ENCODE results near the gene GPR141.

Gene GPR141

DNA sequence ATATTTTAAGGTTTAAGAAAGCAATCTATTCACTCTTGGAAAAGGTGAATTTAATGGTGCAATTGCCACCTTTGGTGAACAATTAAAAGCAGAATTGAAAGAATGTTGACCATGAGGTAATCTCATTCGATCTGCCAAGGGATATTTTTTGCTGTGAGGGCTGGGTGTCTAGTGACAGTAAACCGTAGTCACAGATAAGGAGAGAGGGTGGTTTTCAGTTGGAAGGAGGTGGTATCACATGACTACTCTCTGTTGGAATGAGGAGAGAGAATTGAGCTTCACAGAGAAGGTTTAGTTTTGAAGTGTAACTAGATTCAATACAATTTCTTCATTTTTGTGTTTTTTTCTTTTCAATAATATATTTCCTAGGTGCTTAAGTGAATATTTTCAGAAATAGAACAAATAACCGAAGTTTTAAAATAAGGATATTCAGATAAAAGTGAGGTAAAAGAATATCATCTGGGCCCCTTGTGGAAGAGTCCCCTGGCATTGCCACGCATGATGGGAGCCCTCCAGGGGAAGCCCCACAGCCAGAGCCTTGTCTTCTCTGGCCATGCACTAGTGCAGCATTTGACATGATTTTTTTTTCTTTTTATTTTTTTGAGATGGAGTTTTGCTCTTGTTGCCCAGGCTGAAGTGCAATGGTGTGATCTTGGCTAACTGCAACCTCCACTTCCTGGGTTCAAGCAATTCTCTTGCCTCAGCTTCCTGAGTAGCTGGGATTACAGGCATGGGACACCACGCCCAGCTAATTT, 73.4 kb downstream of the GPR141 start:
- Histone ChIP-seq H4K20me1 (ENCODE audit: insufficient read depth, low read length) (no peaks in the 10 kb centered on the region), H3K4me2 (ENCODE audit: insufficient read depth, low read length) (no peak overlapping the region), H3K27me3 (ENCODE audit: insufficient read depth, low read length, poor library complexity) (peaks cover 9% of the 10 kb centered on the region), H3K36me3 (ENCODE audit: insufficient read depth, low read length) (no peaks in the 10 kb centered on the region), H3K79me2 (ENCODE audit: insufficient read depth, low read length) (no peaks in the 10 kb centered on the region), H3K4me1 (ENCODE audit: insufficient read depth, low read length) (no peaks in the 10 kb centered on the region), H3K27ac (ENCODE audit: low read length) (no peak overlapping the region), H3K9ac (ENCODE audit: low read depth, low read length) (no peak overlapping the region), H2AFZ (ENCODE audit: low read depth, low read length) (no peak overlapping the region), H3K9me3 (ENCODE audit: insufficient read depth, low read length, severe bottlenecking) (no peaks in the 10 kb centered on the region), H3K4me3 (ENCODE audit: low read depth in 1 of 2, low read length in 2 of 2) (no peak overlapping the region)
- ATAC-seq (ENCODE audit: insufficient read depth, low read depth) (no peak), DNase-seq (no peak)
- TF ChIP-seq CTCF (IDR thresholded peaks at IDR 0.05; ENCODE audit: borderline replicate concordance, extremely low read depth, low read length, poor library complexity, severe bottlenecking) (no peak), EZH2 (IDR thresholded peaks at IDR 0.05; ENCODE audit: borderline replicate concordance, low read depth, low read length, severe bottlenecking) (no peak)

GRCh38 chr7:37757563-37757962, 74.0 kb downstream of the GPR141 start:
- H3K4me3 ChIP-seq (ENCODE audit: low read depth in 1 of 2, low read length in 2 of 2) = no peak overlapping the region
- no peak overlapping the region for H3K9ac ChIP-seq (ENCODE audit: low read depth, low read length)
- TF ChIP-seq EZH2 (IDR thresholded peaks at IDR 0.05; ENCODE audit: borderline replicate concordance, low read depth, low read length, severe bottlenecking) (no peak), CTCF (IDR thresholded peaks at IDR 0.05; ENCODE audit: borderline replicate concordance, extremely low read depth, low read length, poor library complexity, severe bottlenecking) (no peak)
- no peak for ATAC-seq (ENCODE audit: insufficient read depth, low read depth)
- H3K9me3 ChIP-seq (ENCODE audit: insufficient read depth, low read length, severe bottlenecking) = no peaks in the 10 kb centered on the region
- no peaks in the 10 kb centered on the region for H4K20me1 ChIP-seq (ENCODE audit: insufficient read depth, low read length)
- H2AFZ ChIP-seq (ENCODE audit: low read depth, low read length) = no peak overlapping the region
- no peaks in the 10 kb centered on the region for H3K4me1 ChIP-seq (ENCODE audit: insufficient read depth, low read length)
- H3K27ac ChIP-seq (ENCODE audit: low read length) = no peak overlapping the region
- no peaks in the 10 kb centered on the region for H3K79me2 ChIP-seq (ENCODE audit: insufficient read depth, low read length)
- peaks cover 9% of the 10 kb centered on the region for H3K27me3 ChIP-seq (ENCODE audit: insufficient read depth, low read length, poor library complexity)
- H3K4me2 ChIP-seq (ENCODE audit: insufficient read depth, low read length) = no peak overlapping the region
- no peaks in the 10 kb centered on the region for H3K36me3 ChIP-seq (ENCODE audit: insufficient read depth, low read length)
- DNase-seq = no peak

- Histone ChIP-seq H3K79me2 (ENCODE audit: insufficient read depth, low read length) (no peaks in the 10 kb centered on the region), H3K36me3 (ENCODE audit: insufficient read depth, low read length) (no peaks in the 10 kb centered on the region), H3K4me2 (ENCODE audit: insufficient read depth, low read length) (no peak overlapping the region), H4K20me1 (ENCODE audit: insufficient read depth, low read length) (no peaks in the 10 kb centered on the region), H3K9ac (ENCODE audit: low read depth, low read length) (no peak overlapping the region), H3K27ac (ENCODE audit: low read length) (no peak overlapping the region), H3K9me3 (ENCODE audit: insufficient read depth, low read length, severe bottlenecking) (no peaks in the 10 kb centered on the region), H2AFZ (ENCODE audit: low read depth, low read length) (no peak overlapping the region), H3K4me3 (ENCODE audit: low read depth in 1 of 2, low read length in 2 of 2) (no peak overlapping the region), H3K4me1 (ENCODE audit: insufficient read depth, low read length) (no peaks in the 10 kb centered on the region), H3K27me3 (ENCODE audit: insufficient read depth, low read length, poor library complexity) (peaks cover 4% of the 10 kb centered on the region)
- TF ChIP-seq CTCF (IDR thresholded peaks at IDR 0.05; ENCODE audit: borderline replicate concordance, extremely low read depth, low read length, poor library complexity, severe bottlenecking) (no peak), EZH2 (IDR thresholded peaks at IDR 0.05; ENCODE audit: borderline replicate concordance, low read depth, low read length, severe bottlenecking) (no peak)
- DNase-seq = no peak
- ATAC-seq (ENCODE audit: insufficient read depth, low read depth) = no peak
These were observed 75.0 kb downstream of the GPR141 start for GRCh38 chr7:37758501-37759045.

All from DND-41 (cell line).